Smooth muscle cell (in vitro differentiated cells): ENCODE data around the gene PRKN. TPM values are rescaled to one million over a fixed set of nuclear protein-coding genes. Genes with fewer than 3 reads are reported as not detected.

Experiments
- DNase-seq: peaks from one replicate; lab custom pipeline; 2025; ENCODE audit not compliant: unreplicated experiment; lab: John Stamatoyannopoulos, UW
- H2AFZ ChIP-seq: fragments of 200-600 bp; sonication (generic); 2 replicates; pipeline ENCODE4 v1.6.0; 2016; ENCODE audit warnings: antibody characterized with exemption, low read depth, mild to moderate bottlenecking
- H3F3A ChIP-seq: fragments of 200-600 bp; sonication (generic); 2 replicates; pipeline ENCODE4 v1.6.0; 2017; ENCODE audit warnings: antibody characterized with exemption, low read depth
- H3K27ac ChIP-seq: fragments of 200-600 bp; sonication (generic); 2 replicates; pipeline ENCODE4 v1.5.1; 2016; ENCODE audit warnings: low read depth, mild to moderate bottlenecking
- H3K27me3 ChIP-seq: fragments of 200-600 bp; sonication (generic); 2 replicates; pipeline ENCODE4 v1.6.1; 2016; ENCODE audit warnings: low read depth, mild to moderate bottlenecking
- H3K36me3 ChIP-seq: fragments of 200-600 bp; sonication (generic); 2 replicates; pipeline ENCODE4 v1.5.1; 2016; ENCODE audit warnings: low read depth
- H3K4me1 ChIP-seq: fragments of 200-600 bp; sonication (generic); 2 replicates; pipeline ENCODE4 v1.5.1; 2016; ENCODE audit warnings: low read depth
- H3K4me2 ChIP-seq: fragments of 200-600 bp; sonication (generic); 2 replicates; pipeline ENCODE4 v1.6.0; 2016; ENCODE audit warnings: mild to moderate bottlenecking
- H3K4me3 ChIP-seq: fragments of 200-600 bp; sonication (generic); 2 replicates; pipeline ENCODE4 v1.5.1; 2016; ENCODE audit warnings: mild to moderate bottlenecking
- H3K79me2 ChIP-seq: fragments of 200-600 bp; sonication (generic); 2 replicates; pipeline ENCODE4 v1.6.0; 2016; ENCODE audit warnings: low read depth, mild to moderate bottlenecking
- H3K9ac ChIP-seq: fragments of 200-600 bp; sonication (generic); 2 replicates; pipeline ENCODE4 v1.6.0; 2016; ENCODE audit warnings: low read depth
- H3K9me3 ChIP-seq: fragments of 200-600 bp; sonication (generic); replicated peaks from 2 replicates; pipeline ENCODE4 v1.5.1; 2016; ENCODE audit warnings: low read depth
- H4K20me1 ChIP-seq: fragments of 200-600 bp; sonication (generic); 2 replicates; pipeline ENCODE4 v1.6.0; 2016; ENCODE audit warnings: low read depth
- WGBS: methylation state at CpG from one replicate; pipeline ENCODE4 v1.1.7; 2016; ENCODE audit warnings: low lambda C conversion rate; 5-methylcytosine and 5-hydroxymethylcytosine counted together
- polyA plus RNA-seq: library from polyadenylated mRNA; unstranded; fragments of >200 nt; fragmentation: Nextera tagmentation; extraction: Ambion mirVana; gene quantifications from 2 replicates; pipeline ENCODE4 v1.2.1, GENCODE V29; 2016
- total RNA-seq: library from RNA; depleted of rRNA; stranded (reverse); fragments of >200 nt; gene quantifications from 2 replicates; pipeline ENCODE4 v1.2.3, GENCODE V29; 2014
- TF ChIP-seq, protein P1 (sequence below): fragments of 200-600 bp; sonication (generic); IDR thresholded peaks from 2 replicates; pipeline ENCODE4 v1.5.1; 2017; ENCODE audit warnings: borderline replicate concordance, mild to moderate bottlenecking, antibody characterized with exemption; ENCODE audit not compliant: insufficient read depth, poor library complexity, severe bottlenecking

The PRKN gene
- total and polyA plus RNA-seq, 2 experiments from 2014 or later, result 0.81 to 5.1 TPM

DNA sequence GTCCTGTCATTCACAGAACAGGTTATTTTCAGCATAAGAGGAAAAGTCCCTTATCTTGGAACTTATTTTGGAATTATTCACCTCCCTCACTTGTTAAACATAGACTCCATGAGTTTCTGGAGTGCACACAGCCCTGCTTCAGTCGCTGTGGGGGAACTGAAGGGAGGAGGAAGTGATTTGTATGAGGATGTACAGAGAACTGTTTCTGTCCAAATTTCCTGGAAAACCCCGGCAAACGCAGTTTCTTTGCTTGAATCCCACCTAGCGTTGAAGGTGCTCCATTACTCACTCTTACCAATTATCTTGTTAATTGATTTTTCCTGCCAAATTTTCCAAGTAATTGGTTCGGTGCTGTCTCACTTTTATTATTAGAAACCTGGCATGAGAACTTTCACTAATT is 1375.7 kb downstream of the PRKN start:
- TF ChIP-seq, protein P1, sequence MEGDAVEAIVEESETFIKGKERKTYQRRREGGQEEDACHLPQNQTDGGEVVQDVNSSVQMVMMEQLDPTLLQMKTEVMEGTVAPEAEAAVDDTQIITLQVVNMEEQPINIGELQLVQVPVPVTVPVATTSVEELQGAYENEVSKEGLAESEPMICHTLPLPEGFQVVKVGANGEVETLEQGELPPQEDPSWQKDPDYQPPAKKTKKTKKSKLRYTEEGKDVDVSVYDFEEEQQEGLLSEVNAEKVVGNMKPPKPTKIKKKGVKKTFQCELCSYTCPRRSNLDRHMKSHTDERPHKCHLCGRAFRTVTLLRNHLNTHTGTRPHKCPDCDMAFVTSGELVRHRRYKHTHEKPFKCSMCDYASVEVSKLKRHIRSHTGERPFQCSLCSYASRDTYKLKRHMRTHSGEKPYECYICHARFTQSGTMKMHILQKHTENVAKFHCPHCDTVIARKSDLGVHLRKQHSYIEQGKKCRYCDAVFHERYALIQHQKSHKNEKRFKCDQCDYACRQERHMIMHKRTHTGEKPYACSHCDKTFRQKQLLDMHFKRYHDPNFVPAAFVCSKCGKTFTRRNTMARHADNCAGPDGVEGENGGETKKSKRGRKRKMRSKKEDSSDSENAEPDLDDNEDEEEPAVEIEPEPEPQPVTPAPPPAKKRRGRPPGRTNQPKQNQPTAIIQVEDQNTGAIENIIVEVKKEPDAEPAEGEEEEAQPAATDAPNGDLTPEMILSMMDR, result no peak
- Histone ChIP-seq H3K36me3 (no peaks in the 10 kb centered on the region), H2AFZ (no peak overlapping the region), H3K27ac (no peak overlapping the region), H3K4me1 (no peaks in the 10 kb centered on the region), H3K4me3 (no peak overlapping the region), H4K20me1 (no peaks in the 10 kb centered on the region), H3F3A (no peaks in the 10 kb centered on the region), H3K9me3 (no peaks in the 10 kb centered on the region), H3K79me2 (no peaks in the 10 kb centered on the region), H3K4me2 (no peak overlapping the region), H3K27me3 (no peaks in the 10 kb centered on the region), H3K9ac (no peak overlapping the region)
- WGBS, result 84% methylated on average over 5 of the region's 5 CpGs
- no peak for DNase-seq

DNA sequence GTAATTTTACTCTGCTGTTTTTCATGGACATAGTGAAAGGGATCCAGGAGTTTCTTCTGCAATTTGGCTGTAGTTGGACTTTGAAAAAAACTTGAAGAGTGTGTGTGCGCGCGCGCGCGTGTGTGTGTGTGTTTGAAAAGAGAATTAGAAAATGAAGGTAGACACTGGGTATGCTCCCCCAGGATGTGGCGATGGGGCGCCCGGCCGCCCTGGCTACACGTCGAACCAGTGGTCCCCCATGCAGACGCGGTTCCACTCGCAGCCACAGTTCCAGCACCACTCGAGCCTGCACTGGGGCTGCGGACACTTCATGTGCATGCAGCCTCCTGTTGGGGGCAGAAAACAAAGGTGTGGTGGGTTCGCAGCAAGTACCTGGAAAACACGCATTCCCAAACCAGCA is 1377.7 kb downstream of the PRKN start:
- H3K9me3 ChIP-seq, result no peaks in the 10 kb centered on the region
- H3K4me2 ChIP-seq, result no peak overlapping the region
- no peak overlapping the region for H2AFZ ChIP-seq
- TF ChIP-seq, protein P1, result no peak
- H3K27ac ChIP-seq, result no peak overlapping the region
- no peak overlapping the region for H3K4me3 ChIP-seq
- no peaks in the 10 kb centered on the region for H3F3A ChIP-seq
- no peaks in the 10 kb centered on the region for H4K20me1 ChIP-seq
- no peaks in the 10 kb centered on the region for H3K36me3 ChIP-seq
- no peaks in the 10 kb centered on the region for H3K79me2 ChIP-seq
- DNase-seq, result no peak
- no peaks in the 10 kb centered on the region for H3K27me3 ChIP-seq
- H3K9ac ChIP-seq, result no peak overlapping the region
- 95% methylated on average over 19 of the region's 19 CpGs for WGBS
- no peaks in the 10 kb centered on the region for H3K4me1 ChIP-seq

DNA sequence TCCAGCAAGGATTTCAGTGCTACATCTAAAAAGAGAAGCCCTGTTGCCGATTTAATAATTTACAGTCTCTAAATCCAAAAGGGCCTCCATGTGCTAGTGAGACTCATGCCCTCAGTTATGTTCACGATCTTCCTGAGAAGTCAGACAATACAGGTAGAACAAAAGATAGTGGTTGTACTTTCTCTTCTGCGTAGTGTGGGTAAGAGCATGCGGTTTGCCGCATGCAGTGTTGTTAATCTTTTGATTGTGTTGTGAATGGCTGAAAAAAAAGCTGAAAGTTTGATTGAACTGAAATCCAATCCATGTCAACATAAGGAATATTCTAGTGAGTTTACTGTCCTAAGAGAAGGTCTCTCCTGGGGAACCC is 1379.0 kb downstream of the PRKN start:
- Histone ChIP-seq H3K4me3 (no peak overlapping the region), H3K27me3 (no peaks in the 10 kb centered on the region), H4K20me1 (no peaks in the 10 kb centered on the region), H3K9me3 (no peaks in the 10 kb centered on the region), H3K27ac (no peak overlapping the region), H3K36me3 (no peaks in the 10 kb centered on the region), H3K4me2 (no peak overlapping the region), H3K79me2 (no peaks in the 10 kb centered on the region), H3F3A (no peaks in the 10 kb centered on the region), H2AFZ (no peak overlapping the region), H3K9ac (no peak overlapping the region), H3K4me1 (no peaks in the 10 kb centered on the region)
- TF ChIP-seq, protein P1, result no peak
- DNase-seq, result no peak
- 94% methylated on average over 5 of the region's 5 CpGs for WGBS

GRCh38 chr6:161347988-161348627 is 1379.5 kb downstream of the PRKN start:
- Histone ChIP-seq H3K4me2 (no peak overlapping the region), H3K4me3 (no peak overlapping the region), H4K20me1 (no peaks in the 10 kb centered on the region), H3K9ac (no peak overlapping the region), H3K79me2 (no peaks in the 10 kb centered on the region), H3F3A (no peaks in the 10 kb centered on the region), H3K27ac (no peak overlapping the region), H3K4me1 (no peaks in the 10 kb centered on the region), H3K27me3 (no peaks in the 10 kb centered on the region), H3K36me3 (no peaks in the 10 kb centered on the region), H3K9me3 (no peaks in the 10 kb centered on the region), H2AFZ (no peak overlapping the region)
- WGBS, result 89% methylated on average over 12 of the region's 12 CpGs
- no peak for DNase-seq
- TF ChIP-seq, protein P1, result no peak
